Measurements from ENCODE around the gene JUN.

Gene JUN

GRCh38 chr1:58782178-58783089 lies 1.4 kb downstream of the JUN start:
- no peak for DNase-seq

GRCh38 chr1:58781541-58782177 lies 2.2 kb downstream of the JUN start:
- DNase-seq = no peak

GRCh38 chr1:58780836-58781452 lies 2.9 kb downstream of the JUN start:
- DNase-seq = no peak

- DNase-seq = no peak
These were observed 3.4 kb downstream of the JUN start for GRCh38 chr1:58780411-58780810.

GRCh38 chr1:58779801-58780382 lies 4.0 kb downstream of the JUN start:
- no peak for DNase-seq

- no peak for DNase-seq
These were observed 4.6 kb downstream of the JUN start for GRCh38 chr1:58779059-58779754.

GRCh38 chr1:58778385-58779000 lies 5.4 kb downstream of the JUN start:
- no peak for DNase-seq

GRCh38 chr1:58774027-58774426 lies 9.8 kb downstream of the JUN start:
- no peak for DNase-seq

GRCh38 chr1:58773406-58773840 lies 10.4 kb downstream of the JUN start:
- no peak for DNase-seq

GRCh38 chr1:58769809-58770320 lies 14.0 kb downstream of the JUN start:
- no peak for DNase-seq

- peak in 1 of 2 experiments; percentile 30 for DNase-seq
These were observed 14.7 kb downstream of the JUN start for GRCh38 chr1:58768971-58769808.

- DNase-seq = no peak
These were observed 15.6 kb downstream of the JUN start for GRCh38 chr1:58768191-58768731.

- no peak for DNase-seq
These were observed 16.7 kb downstream of the JUN start for GRCh38 chr1:58767143-58767542.

- no peak for DNase-seq
These were observed 18.4 kb downstream of the JUN start for GRCh38 chr1:58765441-58765840.

GRCh38 chr1:58765006-58765405 lies 18.8 kb downstream of the JUN start:
- DNase-seq = no peak

- peak; percentile 29 to 41 for DNase-seq
These were observed 19.4 kb downstream of the JUN start for GRCh38 chr1:58764294-58764978.

- DNase-seq = no peak
These were observed 20.6 kb downstream of the JUN start for GRCh38 chr1:58763214-58763613.

- no peak for DNase-seq
These were observed 21.0 kb downstream of the JUN start for GRCh38 chr1:58762806-58763205.

- DNase-seq = no peak
These were observed 28.4 kb downstream of the JUN start for GRCh38 chr1:58755468-58755872.

Data from NCI-H187 (cell line).